ENCODE data around the gene CD33.

DNA sequence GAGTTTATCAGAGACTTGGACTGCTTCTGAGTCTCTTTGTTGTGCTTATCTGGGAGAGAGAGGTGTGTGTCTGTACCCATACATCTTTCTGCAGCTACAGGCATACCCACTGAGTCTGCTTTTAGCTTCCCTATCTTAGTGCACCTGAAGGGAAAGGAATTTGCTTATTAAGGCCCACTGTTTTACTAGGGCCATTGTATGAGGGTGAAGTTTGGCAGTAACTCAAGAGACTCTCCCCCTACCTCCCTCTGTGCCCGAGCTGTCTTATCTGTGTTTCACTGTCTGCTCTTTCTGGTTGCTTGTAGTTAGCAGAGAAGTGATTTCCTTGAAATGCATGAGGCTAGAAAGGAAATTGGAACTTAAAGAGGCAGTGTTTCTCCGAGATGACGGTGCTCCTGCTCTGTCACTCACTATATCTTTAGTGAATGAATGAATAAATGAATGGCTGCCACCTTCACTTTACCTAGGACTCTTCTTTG is 678 bp upstream of the CD33 start:
- TF ChIP-seq, protein P1, sequence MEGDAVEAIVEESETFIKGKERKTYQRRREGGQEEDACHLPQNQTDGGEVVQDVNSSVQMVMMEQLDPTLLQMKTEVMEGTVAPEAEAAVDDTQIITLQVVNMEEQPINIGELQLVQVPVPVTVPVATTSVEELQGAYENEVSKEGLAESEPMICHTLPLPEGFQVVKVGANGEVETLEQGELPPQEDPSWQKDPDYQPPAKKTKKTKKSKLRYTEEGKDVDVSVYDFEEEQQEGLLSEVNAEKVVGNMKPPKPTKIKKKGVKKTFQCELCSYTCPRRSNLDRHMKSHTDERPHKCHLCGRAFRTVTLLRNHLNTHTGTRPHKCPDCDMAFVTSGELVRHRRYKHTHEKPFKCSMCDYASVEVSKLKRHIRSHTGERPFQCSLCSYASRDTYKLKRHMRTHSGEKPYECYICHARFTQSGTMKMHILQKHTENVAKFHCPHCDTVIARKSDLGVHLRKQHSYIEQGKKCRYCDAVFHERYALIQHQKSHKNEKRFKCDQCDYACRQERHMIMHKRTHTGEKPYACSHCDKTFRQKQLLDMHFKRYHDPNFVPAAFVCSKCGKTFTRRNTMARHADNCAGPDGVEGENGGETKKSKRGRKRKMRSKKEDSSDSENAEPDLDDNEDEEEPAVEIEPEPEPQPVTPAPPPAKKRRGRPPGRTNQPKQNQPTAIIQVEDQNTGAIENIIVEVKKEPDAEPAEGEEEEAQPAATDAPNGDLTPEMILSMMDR (IDR thresholded peaks at IDR 0.05), result no peak
- no peak for TF ChIP-seq POLR2A (IDR thresholded peaks at IDR 0.05)

Measured in right lobe of liver (tissue), 4 donors.